ENCODE measurements around the gene MELTF. TPM values are rescaled to one million over a fixed set of nuclear protein-coding genes. Genes with fewer than 3 reads are reported as not detected.

MELTF gene
- total RNA-seq, 4 donors from 2014 or later = 0.77 to 18.0 (median 6.3) TPM

DNA sequence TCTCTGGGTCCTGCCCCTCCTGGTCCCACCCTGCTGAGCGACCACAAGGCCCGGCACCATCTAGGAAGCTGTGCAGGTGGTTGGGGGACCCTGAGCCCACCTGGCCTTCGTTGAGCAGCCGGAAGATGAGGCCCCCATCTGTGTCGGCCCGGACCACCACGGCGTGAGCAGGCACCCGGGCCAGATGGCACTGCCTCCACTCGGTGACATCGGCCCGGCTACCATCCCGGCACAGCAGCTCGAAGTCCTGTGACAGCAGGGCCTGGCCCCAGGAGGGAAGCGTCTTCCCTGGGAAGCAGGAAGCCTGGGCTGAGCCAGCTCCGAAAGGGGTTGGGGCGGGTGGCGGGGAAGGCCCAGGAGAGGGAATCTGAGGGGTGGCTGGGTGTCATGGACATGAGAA, 12.6 kb downstream of the MELTF start:
- peak in 1 of 2 donors; percentile 9 for DNase-seq
- no peaks in the 10 kb centered on the region for H3K9me3 ChIP-seq
- H3K27ac ChIP-seq = no peak overlapping the region
- H3K4me3 ChIP-seq = no peak overlapping the region
- H3K4me1 ChIP-seq = no peaks in the 10 kb centered on the region
- intact Hi-C loops (cut with DNase I; ENCODE audit: low total_unique reads) = no loop called here
- TF ChIP-seq POLR2A (IDR thresholded peaks at IDR 0.05) = no peak
- TF ChIP-seq, protein P1, sequence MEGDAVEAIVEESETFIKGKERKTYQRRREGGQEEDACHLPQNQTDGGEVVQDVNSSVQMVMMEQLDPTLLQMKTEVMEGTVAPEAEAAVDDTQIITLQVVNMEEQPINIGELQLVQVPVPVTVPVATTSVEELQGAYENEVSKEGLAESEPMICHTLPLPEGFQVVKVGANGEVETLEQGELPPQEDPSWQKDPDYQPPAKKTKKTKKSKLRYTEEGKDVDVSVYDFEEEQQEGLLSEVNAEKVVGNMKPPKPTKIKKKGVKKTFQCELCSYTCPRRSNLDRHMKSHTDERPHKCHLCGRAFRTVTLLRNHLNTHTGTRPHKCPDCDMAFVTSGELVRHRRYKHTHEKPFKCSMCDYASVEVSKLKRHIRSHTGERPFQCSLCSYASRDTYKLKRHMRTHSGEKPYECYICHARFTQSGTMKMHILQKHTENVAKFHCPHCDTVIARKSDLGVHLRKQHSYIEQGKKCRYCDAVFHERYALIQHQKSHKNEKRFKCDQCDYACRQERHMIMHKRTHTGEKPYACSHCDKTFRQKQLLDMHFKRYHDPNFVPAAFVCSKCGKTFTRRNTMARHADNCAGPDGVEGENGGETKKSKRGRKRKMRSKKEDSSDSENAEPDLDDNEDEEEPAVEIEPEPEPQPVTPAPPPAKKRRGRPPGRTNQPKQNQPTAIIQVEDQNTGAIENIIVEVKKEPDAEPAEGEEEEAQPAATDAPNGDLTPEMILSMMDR (IDR thresholded peaks at IDR 0.05) = no peak
- no peaks in the 10 kb centered on the region for H3K27me3 ChIP-seq
- no peaks in the 10 kb centered on the region for H3K36me3 ChIP-seq

DNA sequence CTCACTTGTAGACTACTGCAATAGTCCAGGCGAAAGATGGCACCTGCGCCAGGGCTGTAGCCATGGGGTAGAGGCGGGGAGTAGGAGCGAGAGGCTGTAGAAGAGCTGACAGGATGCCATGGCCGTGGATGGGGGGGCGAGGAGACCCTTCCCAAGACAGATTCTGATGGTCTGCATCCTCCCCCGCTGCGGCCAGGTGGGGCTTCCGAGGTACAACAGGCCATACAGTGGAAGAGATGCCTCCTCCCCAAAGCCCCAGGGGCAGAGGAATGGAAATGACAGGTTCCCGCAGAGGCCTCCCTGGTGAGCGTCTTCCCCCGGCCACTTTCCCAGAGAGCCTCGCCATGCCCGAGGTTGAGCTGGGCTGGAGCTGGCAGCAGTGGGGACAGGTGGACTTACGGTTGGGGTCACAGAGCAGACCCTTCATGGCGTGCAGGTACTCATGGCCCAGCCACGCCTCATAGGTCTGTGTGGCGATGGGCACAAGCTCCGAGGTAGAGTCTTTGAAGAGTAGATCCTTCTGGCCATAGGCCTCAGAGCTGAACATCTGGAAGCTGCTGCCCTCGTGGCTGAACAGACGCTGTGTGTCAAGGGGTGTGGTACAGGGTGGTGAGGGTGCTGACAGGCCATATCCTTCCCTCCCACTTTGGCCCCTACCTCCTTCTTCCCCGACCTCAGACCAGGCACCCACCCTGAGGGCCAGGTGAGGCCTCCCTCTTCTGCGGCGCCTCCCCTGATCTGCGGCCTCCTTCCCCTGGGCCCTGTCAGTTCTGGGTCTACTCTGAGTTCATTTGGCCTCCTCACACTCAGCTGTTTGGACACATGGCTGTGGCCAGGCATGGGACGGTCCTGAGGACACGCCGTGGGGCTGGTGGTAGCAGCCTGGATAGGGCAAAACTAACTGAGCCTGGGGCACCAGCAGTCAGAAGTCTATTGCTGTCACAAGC, 13.6 kb downstream of the MELTF start:
- Histone ChIP-seq H3K36me3 (no peaks in the 10 kb centered on the region), H3K9me3 (no peaks in the 10 kb centered on the region), H3K4me1 (no peaks in the 10 kb centered on the region), H3K4me3 (no peak overlapping the region), H3K27ac (no peak overlapping the region), H3K27me3 (no peaks in the 10 kb centered on the region)
- no peak for DNase-seq
- TF ChIP-seq, protein P1 (IDR thresholded peaks at IDR 0.05) = no peak
- no peak for TF ChIP-seq POLR2A (IDR thresholded peaks at IDR 0.05)
- intact Hi-C loops (cut with DNase I; ENCODE audit: low total_unique reads) = no loop called here

DNA sequence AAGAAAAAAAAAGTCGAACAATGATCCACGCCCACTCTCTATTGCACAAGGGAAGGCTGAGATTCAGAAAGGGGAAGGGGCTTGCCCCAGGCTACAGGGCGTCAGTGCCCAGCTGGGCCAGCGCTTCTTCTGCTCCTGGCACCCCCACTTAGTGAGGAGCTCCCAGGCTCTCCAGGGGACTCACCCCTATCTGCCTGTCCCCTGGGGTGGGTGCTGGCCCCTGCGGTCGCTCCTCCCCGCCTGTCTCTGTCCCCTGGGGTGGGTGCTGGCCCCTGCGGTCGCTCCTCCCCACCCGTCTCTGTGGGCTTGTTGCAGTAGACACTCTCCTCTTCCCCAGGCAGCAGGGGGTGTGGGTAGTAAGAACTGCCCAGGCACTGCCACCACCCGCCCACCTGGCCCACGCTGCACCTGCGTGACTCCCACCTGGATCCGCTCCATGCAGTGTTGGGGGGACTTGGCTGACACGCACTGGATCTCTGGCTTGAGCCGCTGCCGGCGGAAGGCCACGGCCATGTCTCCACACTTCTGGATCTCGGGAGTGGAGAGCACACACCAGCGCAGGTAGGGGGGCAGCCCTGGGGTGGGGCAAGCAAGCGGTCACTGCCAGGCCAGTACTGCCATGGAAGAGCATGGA, 14.6 kb downstream of the MELTF start:
- DNase-seq = no peak
- Histone ChIP-seq H3K27me3 (no peaks in the 10 kb centered on the region), H3K9me3 (no peaks in the 10 kb centered on the region), H3K4me3 (no peak overlapping the region), H3K27ac (no peak overlapping the region), H3K4me1 (no peaks in the 10 kb centered on the region), H3K36me3 (no peaks in the 10 kb centered on the region)
- TF ChIP-seq, protein P1 (IDR thresholded peaks at IDR 0.05) = no peak
- no peak for TF ChIP-seq POLR2A (IDR thresholded peaks at IDR 0.05)
- intact Hi-C loops (cut with DNase I; ENCODE audit: low total_unique reads) = no loop called here

DNA sequence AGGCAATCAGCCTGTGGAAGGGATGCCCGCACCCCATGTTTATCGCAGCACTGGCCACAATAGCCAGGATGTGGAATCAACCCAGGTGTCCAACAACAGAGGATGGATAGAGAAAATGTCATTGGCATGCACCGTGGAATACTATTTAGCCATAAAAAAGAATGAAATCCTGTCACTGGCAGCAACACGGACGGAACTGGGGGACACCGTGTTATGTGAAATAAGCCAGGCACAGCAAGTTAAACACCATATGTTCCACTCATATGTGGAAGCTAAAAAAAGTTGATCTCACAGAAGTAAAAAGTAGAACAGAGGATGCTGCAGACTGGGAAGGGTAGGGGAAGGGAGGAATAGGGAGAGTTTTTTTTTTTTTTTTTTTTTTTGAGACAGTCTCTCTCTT, 15.6 kb downstream of the MELTF start:
- intact Hi-C loops (cut with DNase I; ENCODE audit: low total_unique reads) = no loop called here
- TF ChIP-seq, protein P1 (IDR thresholded peaks at IDR 0.05) = no peak
- TF ChIP-seq POLR2A (IDR thresholded peaks at IDR 0.05) = no peak

GRCh38 chr3:197012540-197012883, 17.1 kb downstream of the MELTF start:
- DNase-seq = no peak
- intact Hi-C loops (cut with DNase I; ENCODE audit: low total_unique reads) = no loop called here
- Histone ChIP-seq H3K27me3 (no peaks in the 10 kb centered on the region), H3K9me3 (no peaks in the 10 kb centered on the region), H3K27ac (no peak overlapping the region), H3K4me1 (no peaks in the 10 kb centered on the region), H3K36me3 (no peaks in the 10 kb centered on the region), H3K4me3 (no peak overlapping the region)
- no peak for TF ChIP-seq POLR2A (IDR thresholded peaks at IDR 0.05)
- TF ChIP-seq, protein P1 (IDR thresholded peaks at IDR 0.05) = no peak

More for the DNA sequence above, 15.6 kb downstream of the MELTF start:
- no peaks in the 10 kb centered on the region for H3K9me3 ChIP-seq
- H3K27ac ChIP-seq = no peak overlapping the region
- no peaks in the 10 kb centered on the region for H3K4me1 ChIP-seq
- H3K36me3 ChIP-seq = no peaks in the 10 kb centered on the region
- no peaks in the 10 kb centered on the region for H3K27me3 ChIP-seq
- no peak overlapping the region for H3K4me3 ChIP-seq
- DNase-seq = no peak

All from uterus (tissue), 4 donors.